Endometrial microvascular endothelial cells (primary cell): Measurements from ENCODE around the gene G0S2. TPM values are rescaled to one million over a fixed set of nuclear protein-coding genes. Genes with fewer than 3 reads are reported as not detected.

ENCODE experiments used
- in situ Hi-C: cut with HindIII; loops from 2 replicates; pipeline ENCODE4 v1.10.0; 2017; ENCODE audit warnings: low sequenced_read_pairs, low pct_unique_long_range_greater_than_20kb; ENCODE audit errors: inconsistent ontology term
- total RNA-seq: library from RNA; depleted of rRNA; stranded (reverse); fragments of >200 nt; gene quantifications from one replicate; pipeline ENCODE4 v1.2.3, GENCODE V29; 2015; ENCODE audit errors: inconsistent ontology term

G0S2 gene
- total RNA-seq, 1 donor from 2014 or later, result 34.6 TPM

GRCh38 chr1:209706622-209707021 is 31.4 kb downstream of the G0S2 start:
- in situ Hi-C loops, result no loop called here

GRCh38 chr1:209707308-209707707 is 32.1 kb downstream of the G0S2 start:
- in situ Hi-C loops, result no loop called here

- in situ Hi-C loops, result no loop called here
These were observed 33.1 kb downstream of the G0S2 start for GRCh38 chr1:209708297-209708696.

DNA sequence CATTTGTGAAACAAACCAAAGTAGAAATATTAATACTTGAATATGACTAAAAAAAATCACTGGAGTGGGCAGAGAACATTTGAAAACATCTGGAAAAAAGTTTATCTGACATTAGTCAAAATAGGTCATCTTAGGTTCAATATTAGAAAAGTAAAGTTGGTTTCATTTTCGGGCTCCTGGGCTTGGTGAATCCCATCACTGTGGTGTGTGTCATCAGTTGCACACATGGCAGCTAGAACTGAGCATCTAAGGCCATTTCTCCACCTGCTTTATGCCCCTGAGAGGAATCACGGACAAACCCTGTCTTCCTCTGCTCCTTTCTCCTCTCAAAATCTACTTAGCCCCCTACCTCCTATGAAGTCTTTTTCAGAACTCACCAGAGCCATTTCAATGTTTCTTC is 34.9 kb downstream of the G0S2 start:
- in situ Hi-C loops, result no loop called here

GRCh38 chr1:209710847-209711246 is 35.6 kb downstream of the G0S2 start:
- in situ Hi-C loops, result no loop called here

GRCh38 chr1:209714338-209714737 is 39.1 kb downstream of the G0S2 start:
- in situ Hi-C loops, result no loop called here

GRCh38 chr1:209715314-209715713 is 40.1 kb downstream of the G0S2 start:
- in situ Hi-C loops, result no loop called here

DNA sequence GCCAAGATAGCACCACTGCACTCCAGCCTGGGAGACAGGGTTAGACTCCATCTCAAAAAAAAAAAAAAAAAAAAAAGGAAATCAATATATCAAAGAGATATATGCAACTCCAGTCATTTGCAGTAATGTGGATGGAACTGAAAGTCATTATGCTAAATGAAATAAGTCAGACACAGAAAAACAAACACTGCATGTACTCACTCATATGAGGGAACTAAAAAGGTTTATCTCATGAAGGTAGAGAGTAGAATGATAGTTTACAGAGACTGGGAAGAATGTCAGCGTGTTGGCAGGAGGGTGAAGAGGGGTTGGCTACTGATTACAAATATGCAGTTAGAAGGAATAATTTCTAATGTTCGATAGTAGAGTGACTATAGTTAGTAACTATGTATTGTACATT is 42.6 kb downstream of the G0S2 start:
- in situ Hi-C loops, result no loop called here

- in situ Hi-C loops, result no loop called here
These were observed 45.1 kb downstream of the G0S2 start for GRCh38 chr1:209720326-209720725.

- in situ Hi-C loops, result no loop called here
These were observed 45.6 kb downstream of the G0S2 start for GRCh38 chr1:209720826-209721225.

DNA sequence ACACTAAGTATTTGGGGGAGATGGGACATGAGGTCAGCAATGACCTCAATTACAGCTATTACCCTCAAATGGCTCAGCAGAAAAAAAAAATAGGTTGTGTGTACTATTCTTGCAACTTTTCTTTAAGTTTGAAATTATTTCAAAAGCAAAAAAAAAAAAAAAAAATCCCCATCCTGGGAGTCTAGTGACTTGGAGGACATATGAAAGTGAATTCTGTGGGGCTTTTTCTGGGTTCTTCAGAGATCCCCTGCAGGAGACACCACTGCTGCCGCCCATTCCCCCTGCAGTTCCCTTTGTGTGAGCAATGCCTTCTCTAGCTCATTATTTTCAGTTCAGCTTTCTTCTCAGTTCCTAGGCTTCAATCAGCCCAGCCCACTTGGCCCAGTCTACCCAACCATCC is 46.1 kb downstream of the G0S2 start:
- in situ Hi-C loops, result no loop called here

DNA sequence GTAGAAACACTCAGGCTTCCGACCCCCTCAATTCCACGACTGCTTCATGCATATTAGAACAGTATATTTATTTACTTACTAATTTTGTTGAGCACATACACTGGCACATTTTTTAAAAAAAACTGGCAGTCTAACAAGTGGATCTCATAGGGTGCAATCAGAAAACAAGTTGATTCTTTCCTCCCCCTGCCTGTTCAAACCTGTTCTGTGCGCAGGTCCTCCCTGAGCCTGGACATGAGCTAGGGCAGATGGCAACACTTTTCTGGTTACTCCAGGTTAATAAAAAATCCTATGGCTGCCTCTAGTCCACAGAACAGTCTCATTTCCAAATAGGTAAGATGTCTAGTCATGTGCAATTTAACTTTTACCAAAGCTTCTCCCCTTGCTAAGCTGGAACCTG is 48.1 kb downstream of the G0S2 start:
- in situ Hi-C loops, result no loop called here

DNA sequence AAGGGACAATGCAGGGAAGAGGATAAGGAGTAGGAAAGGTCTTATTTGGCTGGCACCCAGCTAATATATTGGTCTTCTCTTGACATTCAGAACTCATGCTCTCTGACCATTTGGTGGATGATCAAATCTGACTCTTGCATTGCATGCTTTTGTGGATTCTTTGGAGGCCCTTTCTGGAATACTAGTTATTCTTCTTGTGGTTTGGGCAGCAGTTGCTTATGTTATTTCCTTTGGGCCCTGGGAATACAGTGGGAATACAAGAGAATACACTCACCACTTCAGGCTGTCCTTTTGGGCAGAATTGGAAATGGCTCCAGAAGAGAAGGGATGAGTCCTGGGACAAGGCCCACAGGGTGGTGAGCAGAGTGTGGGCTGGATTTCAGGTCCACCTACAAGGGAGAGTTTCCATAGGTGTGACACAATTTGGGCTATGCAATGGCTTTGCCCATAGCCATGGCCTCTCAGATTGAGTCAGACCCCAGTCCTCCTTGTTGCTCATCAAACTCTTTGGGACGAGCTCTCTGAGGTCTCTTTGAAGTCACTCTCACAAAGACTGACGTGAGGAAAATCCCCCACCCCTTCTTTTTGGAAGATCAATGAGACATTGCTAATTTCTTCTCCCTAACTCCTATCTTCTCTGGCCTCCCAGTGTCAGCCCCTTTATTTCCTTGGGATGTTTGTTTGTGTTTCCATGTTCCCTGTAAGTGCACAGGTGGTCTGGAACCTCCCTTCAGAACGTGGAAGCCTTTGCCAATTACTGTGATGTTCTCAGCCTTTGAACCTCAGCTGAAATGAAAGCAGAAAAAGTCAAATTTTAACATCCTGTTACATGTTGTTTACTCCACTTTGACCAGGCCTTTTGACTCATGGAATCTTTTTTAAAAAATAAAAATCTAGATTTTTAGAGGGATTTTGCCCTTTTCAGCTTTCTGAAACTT is 48.8 kb downstream of the G0S2 start:
- in situ Hi-C loops, result no loop called here

Other genes with a start within 250 kb of the G0S2 start
- 0.37 TPM for gene CAMK1G, start 91.7 kb upstream of the G0S2 start, total RNA-seq
- gene LAMB3, start 23.0 kb upstream of the G0S2 start, total RNA-seq, result 15.8 TPM
- 0.46 TPM for gene HSD11B1, start 29.4 kb downstream of the G0S2 start, total RNA-seq
- not detected for gene TRAF3IP3, start 80.6 kb downstream of the G0S2 start, total RNA-seq
- gene C1orf74, start 109.1 kb downstream of the G0S2 start, total RNA-seq, result 3.7 TPM
- 0.37 TPM for gene IRF6, start 130.7 kb downstream of the G0S2 start, total RNA-seq
- 7.8 TPM for gene UTP25, start 152.6 kb downstream of the G0S2 start, total RNA-seq